Smooth muscle cell (in vitro differentiated cells): ENCODE measurements around the gene LMX1B. TPM values are rescaled to one million over a fixed set of nuclear protein-coding genes. Genes with fewer than 3 reads are reported as not detected.

ENCODE experiments used
- DNase-seq: peaks from one replicate; lab custom pipeline; 2025; ENCODE audit not compliant: unreplicated experiment; lab: John Stamatoyannopoulos, UW
- H2AFZ ChIP-seq: fragments of 200-600 bp; sonication (generic); 2 replicates; pipeline ENCODE4 v1.6.0; 2016; ENCODE audit warnings: antibody characterized with exemption, low read depth, mild to moderate bottlenecking
- H3F3A ChIP-seq: fragments of 200-600 bp; sonication (generic); 2 replicates; pipeline ENCODE4 v1.6.0; 2017; ENCODE audit warnings: antibody characterized with exemption, low read depth
- H3K27ac ChIP-seq: fragments of 200-600 bp; sonication (generic); 2 replicates; pipeline ENCODE4 v1.5.1; 2016; ENCODE audit warnings: low read depth, mild to moderate bottlenecking
- H3K27me3 ChIP-seq: fragments of 200-600 bp; sonication (generic); 2 replicates; pipeline ENCODE4 v1.6.1; 2016; ENCODE audit warnings: low read depth, mild to moderate bottlenecking
- H3K36me3 ChIP-seq: fragments of 200-600 bp; sonication (generic); 2 replicates; pipeline ENCODE4 v1.5.1; 2016; ENCODE audit warnings: low read depth
- H3K4me1 ChIP-seq: fragments of 200-600 bp; sonication (generic); 2 replicates; pipeline ENCODE4 v1.5.1; 2016; ENCODE audit warnings: low read depth
- H3K4me2 ChIP-seq: fragments of 200-600 bp; sonication (generic); 2 replicates; pipeline ENCODE4 v1.6.0; 2016; ENCODE audit warnings: mild to moderate bottlenecking
- H3K4me3 ChIP-seq: fragments of 200-600 bp; sonication (generic); 2 replicates; pipeline ENCODE4 v1.5.1; 2016; ENCODE audit warnings: mild to moderate bottlenecking
- H3K79me2 ChIP-seq: fragments of 200-600 bp; sonication (generic); 2 replicates; pipeline ENCODE4 v1.6.0; 2016; ENCODE audit warnings: low read depth, mild to moderate bottlenecking
- H3K9ac ChIP-seq: fragments of 200-600 bp; sonication (generic); 2 replicates; pipeline ENCODE4 v1.6.0; 2016; ENCODE audit warnings: low read depth
- H3K9me3 ChIP-seq: fragments of 200-600 bp; sonication (generic); replicated peaks from 2 replicates; pipeline ENCODE4 v1.5.1; 2016; ENCODE audit warnings: low read depth
- H4K20me1 ChIP-seq: fragments of 200-600 bp; sonication (generic); 2 replicates; pipeline ENCODE4 v1.6.0; 2016; ENCODE audit warnings: low read depth
- WGBS: methylation state at CpG from one replicate; pipeline ENCODE4 v1.1.7; 2016; ENCODE audit warnings: low lambda C conversion rate; 5-methylcytosine and 5-hydroxymethylcytosine counted together
- polyA plus RNA-seq: library from polyadenylated mRNA; unstranded; fragments of >200 nt; fragmentation: Nextera tagmentation; extraction: Ambion mirVana; gene quantifications from 2 replicates; pipeline ENCODE4 v1.2.1, GENCODE V29; 2016
- total RNA-seq: library from RNA; depleted of rRNA; stranded (reverse); fragments of >200 nt; gene quantifications from 2 replicates; pipeline ENCODE4 v1.2.3, GENCODE V29; 2014
- TF ChIP-seq, protein P1 (sequence below): fragments of 200-600 bp; sonication (generic); IDR thresholded peaks from 2 replicates; pipeline ENCODE4 v1.5.1; 2017; ENCODE audit warnings: borderline replicate concordance, mild to moderate bottlenecking, antibody characterized with exemption; ENCODE audit not compliant: insufficient read depth, poor library complexity, severe bottlenecking

LMX1B gene
- total and polyA plus RNA-seq, 2 experiments from 2014 or later = not detected

DNA sequence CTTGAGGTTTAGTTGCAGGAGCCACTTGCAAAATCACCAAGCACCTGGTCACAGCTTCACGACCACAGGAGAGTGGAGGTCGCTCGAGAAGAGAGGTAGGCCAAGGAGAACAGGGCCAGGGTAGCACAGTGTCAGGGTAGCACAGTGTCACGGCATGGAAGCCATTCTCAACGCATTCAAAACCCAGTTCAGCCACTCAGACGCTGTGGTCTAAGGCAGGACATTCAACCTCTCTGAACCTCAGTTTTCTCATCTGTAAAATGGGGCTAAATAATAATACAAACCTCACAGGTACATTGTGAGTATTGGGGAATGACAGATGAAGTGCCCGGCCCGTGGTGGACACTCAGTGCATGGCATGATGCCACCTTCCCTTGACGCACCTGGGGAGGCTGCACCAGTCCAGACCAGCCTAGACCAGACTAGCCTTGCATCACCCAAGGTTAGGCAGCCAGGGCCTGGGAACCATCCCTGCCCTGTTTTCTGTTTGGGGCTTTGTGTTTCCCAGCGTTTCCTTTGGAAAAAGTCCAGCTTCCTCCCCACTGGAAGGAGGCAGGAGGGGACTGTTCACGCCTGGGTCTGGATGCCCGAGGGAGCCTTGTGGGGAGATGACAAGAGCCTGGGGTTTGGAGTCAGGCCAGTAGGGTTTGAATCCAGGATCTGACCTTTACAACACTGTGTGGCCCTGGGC lies 7.8 kb upstream of the LMX1B start:
- Histone ChIP-seq H3K4me3 (no peak overlapping the region), H3K27ac (no peak overlapping the region), H3K9me3 (no peaks in the 10 kb centered on the region), H3K4me2 (no peak overlapping the region), H3F3A (no peaks in the 10 kb centered on the region), H3K9ac (no peak overlapping the region), H3K79me2 (no peaks in the 10 kb centered on the region), H4K20me1 (no peaks in the 10 kb centered on the region), H2AFZ (no peak overlapping the region), H3K27me3 (peaks cover 65% of the 10 kb centered on the region), H3K36me3 (no peaks in the 10 kb centered on the region), H3K4me1 (no peaks in the 10 kb centered on the region)
- DNase-seq = no peak
- TF ChIP-seq, protein P1, sequence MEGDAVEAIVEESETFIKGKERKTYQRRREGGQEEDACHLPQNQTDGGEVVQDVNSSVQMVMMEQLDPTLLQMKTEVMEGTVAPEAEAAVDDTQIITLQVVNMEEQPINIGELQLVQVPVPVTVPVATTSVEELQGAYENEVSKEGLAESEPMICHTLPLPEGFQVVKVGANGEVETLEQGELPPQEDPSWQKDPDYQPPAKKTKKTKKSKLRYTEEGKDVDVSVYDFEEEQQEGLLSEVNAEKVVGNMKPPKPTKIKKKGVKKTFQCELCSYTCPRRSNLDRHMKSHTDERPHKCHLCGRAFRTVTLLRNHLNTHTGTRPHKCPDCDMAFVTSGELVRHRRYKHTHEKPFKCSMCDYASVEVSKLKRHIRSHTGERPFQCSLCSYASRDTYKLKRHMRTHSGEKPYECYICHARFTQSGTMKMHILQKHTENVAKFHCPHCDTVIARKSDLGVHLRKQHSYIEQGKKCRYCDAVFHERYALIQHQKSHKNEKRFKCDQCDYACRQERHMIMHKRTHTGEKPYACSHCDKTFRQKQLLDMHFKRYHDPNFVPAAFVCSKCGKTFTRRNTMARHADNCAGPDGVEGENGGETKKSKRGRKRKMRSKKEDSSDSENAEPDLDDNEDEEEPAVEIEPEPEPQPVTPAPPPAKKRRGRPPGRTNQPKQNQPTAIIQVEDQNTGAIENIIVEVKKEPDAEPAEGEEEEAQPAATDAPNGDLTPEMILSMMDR = no peak
- 79% methylated on average over 12 of the region's 12 CpGs for WGBS

DNA sequence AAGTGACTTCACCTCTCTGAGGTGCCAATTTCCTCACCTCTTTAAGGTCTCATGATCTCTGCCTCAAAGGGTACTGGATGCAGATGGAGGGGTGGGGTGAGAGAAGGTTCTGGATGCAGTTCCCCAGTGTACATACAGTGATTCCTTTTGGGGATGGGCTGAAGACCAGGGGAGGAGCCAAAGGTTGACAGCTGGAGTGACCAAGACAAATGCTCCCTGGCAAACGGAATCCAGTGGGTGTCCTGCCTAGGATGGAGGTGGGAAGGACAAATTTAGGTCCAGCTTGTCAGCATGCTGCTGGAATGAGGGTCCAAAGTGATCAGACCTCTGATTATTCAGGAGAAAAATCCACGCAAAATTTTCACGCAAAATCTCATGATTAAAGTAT lies 7.3 kb upstream of the LMX1B start:
- Histone ChIP-seq H3K4me3 (no peak overlapping the region), H3K4me2 (no peak overlapping the region), H3K79me2 (no peaks in the 10 kb centered on the region), H3K4me1 (no peaks in the 10 kb centered on the region), H3K9ac (no peak overlapping the region), H4K20me1 (no peaks in the 10 kb centered on the region), H3K27ac (no peak overlapping the region), H3K27me3 (peaks cover 66% of the 10 kb centered on the region), H3K36me3 (no peaks in the 10 kb centered on the region), H2AFZ (no peak overlapping the region), H3K9me3 (no peaks in the 10 kb centered on the region), H3F3A (no peaks in the 10 kb centered on the region)
- WGBS = 61% methylated on average over 3 of the region's 3 CpGs
- DNase-seq = no peak
- TF ChIP-seq, protein P1 = no peak

DNA sequence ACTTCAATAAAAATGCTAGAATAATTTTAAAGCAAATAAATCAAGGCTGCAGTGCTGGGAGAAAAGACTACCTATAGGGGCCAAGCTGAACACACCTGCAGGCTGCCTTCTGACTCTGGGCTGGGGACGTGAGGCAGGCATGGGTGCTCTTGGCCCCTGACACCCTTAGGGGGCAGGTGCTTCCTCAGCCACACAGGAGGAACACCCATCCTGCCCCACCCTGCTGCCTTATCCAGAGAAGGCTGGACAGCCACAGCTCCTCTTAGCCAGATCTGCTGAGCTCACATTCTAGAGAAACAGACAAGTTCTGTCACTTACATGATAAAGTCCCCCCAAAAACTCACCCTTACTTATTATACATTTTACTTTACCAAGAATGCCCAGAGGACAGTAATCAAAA lies 6.6 kb upstream of the LMX1B start:
- H3K9ac ChIP-seq = no peak overlapping the region
- no peak overlapping the region for H3K4me3 ChIP-seq
- no peaks in the 10 kb centered on the region for H3K36me3 ChIP-seq
- TF ChIP-seq, protein P1 = no peak
- no peak overlapping the region for H3K4me2 ChIP-seq
- H3F3A ChIP-seq = no peaks in the 10 kb centered on the region
- H3K27ac ChIP-seq = no peak overlapping the region
- no peaks in the 10 kb centered on the region for H3K79me2 ChIP-seq
- H3K9me3 ChIP-seq = no peaks in the 10 kb centered on the region
- H3K4me1 ChIP-seq = no peaks in the 10 kb centered on the region
- H3K27me3 ChIP-seq = peaks cover 72% of the 10 kb centered on the region
- no peak overlapping the region for H2AFZ ChIP-seq
- H4K20me1 ChIP-seq = no peaks in the 10 kb centered on the region
- 65% methylated on average over 1 of the region's 1 CpG for WGBS
- DNase-seq = no peak

DNA sequence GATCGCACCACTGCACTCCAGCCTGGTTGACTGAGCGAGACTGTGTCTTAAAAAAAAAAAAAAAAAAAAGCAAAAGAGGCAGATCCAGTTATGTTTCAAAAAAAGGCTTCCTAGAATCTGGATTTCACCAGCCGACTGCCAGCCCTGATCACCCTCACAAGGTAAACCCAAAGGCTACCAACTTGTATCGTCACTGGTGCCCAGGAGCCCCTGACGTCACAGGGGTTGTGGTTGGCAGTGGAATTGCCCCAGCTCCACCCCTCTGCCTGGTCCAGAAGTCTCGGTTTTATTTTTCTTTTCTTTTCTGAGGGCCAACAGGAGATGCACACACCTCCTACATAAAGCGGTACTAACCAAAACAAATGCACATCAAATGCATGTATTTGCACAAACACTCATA lies 6.0 kb upstream of the LMX1B start:
- no peak overlapping the region for H2AFZ ChIP-seq
- TF ChIP-seq, protein P1 = no peak
- H3K9me3 ChIP-seq = no peaks in the 10 kb centered on the region
- no peak overlapping the region for H3K4me2 ChIP-seq
- H3K4me1 ChIP-seq = peaks cover 1% of the 10 kb centered on the region
- 86% methylated on average over 7 of the region's 7 CpGs for WGBS
- no peak for DNase-seq
- no peak overlapping the region for H3K4me3 ChIP-seq
- H3K27ac ChIP-seq = no peak overlapping the region
- H3K9ac ChIP-seq = no peak overlapping the region
- no peaks in the 10 kb centered on the region for H4K20me1 ChIP-seq
- H3K36me3 ChIP-seq = no peaks in the 10 kb centered on the region
- peaks cover 79% of the 10 kb centered on the region for H3K27me3 ChIP-seq
- H3F3A ChIP-seq = no peaks in the 10 kb centered on the region
- H3K79me2 ChIP-seq = no peaks in the 10 kb centered on the region
